K562 (cell line): ENCODE results near the gene DPH1. TPM values are rescaled to one million over a fixed set of nuclear protein-coding genes. Genes with fewer than 3 reads are reported as not detected.

Experiments used
- ATAC-seq: fragments of 200-7000 bp; cut with Tn5 transposase; 3 replicates; pipeline ENCODE4 v1.9.1; 2020; ENCODE audit warnings: moderate library complexity
- BruUV-seq: library from RNA; stranded (reverse); fragments of 400-500 nt; replicated peaks from 2 replicates; lab custom pipeline; 2021; lab: Mats Ljungman, UMichigan
- CTCF ChIA-PET: fragments of 300-600 bp; formaldehyde crosslinking; extraction: SDS; loops from one replicate; lab custom pipeline; 2021; ENCODE audit warnings: low intra/inter-chr PET ratio; lab: Yijun Ruan, JAX
- POLR2A ChIA-PET: fragments of 300-600, 350-650 bp; sonication (Branson Sonifier 250); formaldehyde crosslinking; extraction: SDS; loops from one replicate; lab custom pipeline; 2021; ENCODE audit warnings: antibody characterized with exemption, inconsistent platforms; lab: Yijun Ruan, JAX
- DNase-seq, 4 experiments: peaks; one replicate each; pipeline versions ENCODE4 v3.0.0 to v3.0.0-alpha.2; 2011 to 2018; ENCODE audit warnings: low spot score in 3 of 4, mixed read lengths in 3 of 4; ENCODE audit errors: extremely low read depth in 1 of 4
- FAIRE-seq: peaks from 2 replicates; lab custom pipeline; 2011; peaks lifted over from hg19 to GRCh38; lab: Jason Lieb, UNC
- H2AFZ ChIP-seq: 2 replicates; pipeline ENCODE4 v1.6.0; 2011; ENCODE audit warnings: low read depth, low read length, control low read depth, inconsistent platforms
- H3K27ac ChIP-seq: fragments of 200-600 bp; 3 replicates; pipeline ENCODE4 v1.8.0; 2011; ENCODE audit warnings: low read depth, mild to moderate bottlenecking, control low read depth, inconsistent platforms, low read length, moderate library complexity, mixed read lengths; ENCODE audit errors: extremely low read depth
- H3K27me3 ChIP-seq, 2 experiments: fragments of 300-600 bp in 1 of 2; 2 replicates in 1 of 2; 3 replicates in 1 of 2; pipeline versions ENCODE4 v1.6.0 to v1.8.0; 2011; ENCODE audit warnings: inconsistent platforms in 2 of 2, low read length in 2 of 2, mild to moderate bottlenecking in 1 of 2, mixed read lengths in 1 of 2, moderate library complexity in 1 of 2; ENCODE audit not compliant: control insufficient read depth in 2 of 2, insufficient read depth in 2 of 2
- H3K36me3 ChIP-seq: fragments of 300-600 bp; 3 replicates; pipeline ENCODE4 v1.8.0; 2011; ENCODE audit warnings: mild to moderate bottlenecking, low read length, inconsistent platforms; ENCODE audit not compliant: control insufficient read depth, insufficient read depth
- H3K4me1 ChIP-seq, 2 experiments: fragments of 200-600 bp in 1 of 2; replicated peaks in 1 of 2; 2 replicates in 1 of 2; 3 replicates in 1 of 2; pipeline versions ENCODE4 v1.5.1 to v1.8.0; 2011; ENCODE audit warnings: inconsistent platforms in 2 of 2, low read length in 2 of 2, mild to moderate bottlenecking in 1 of 2, mixed read lengths in 1 of 2, moderate library complexity in 1 of 2; ENCODE audit not compliant: control insufficient read depth in 2 of 2, insufficient read depth in 2 of 2
- H3K4me2 ChIP-seq: 2 replicates; pipeline ENCODE4 v1.6.1; 2011; ENCODE audit warnings: low read length, control low read depth, inconsistent platforms, mixed read lengths; ENCODE audit not compliant: insufficient read depth
- H3K4me3 ChIP-seq: fragments of 200-600 bp; sonication (generic), shearing (Covaris generic); 2 replicates; pipeline ENCODE4 v1.5.1; 2016; ENCODE audit warnings: control low read depth, inconsistent platforms
- H3K79me2 ChIP-seq: fragments of 200-600 bp; 3 replicates; pipeline ENCODE4 v1.8.0; 2011; ENCODE audit warnings: low read length, inconsistent platforms; ENCODE audit not compliant: control insufficient read depth, insufficient read depth
- H3K9ac ChIP-seq, 2 experiments: 2 replicates each; pipeline versions ENCODE4 v1.6.0 to v1.6.1; 2011; ENCODE audit warnings: low read depth in 2 of 2, low read length in 2 of 2, control low read depth in 1 of 2, inconsistent platforms in 1 of 2, mild to moderate bottlenecking in 1 of 2, mixed read lengths in 1 of 2; ENCODE audit not compliant: insufficient read depth in 1 of 2
- H3K9me1 ChIP-seq: one replicate; pipeline ENCODE4 v1.6.0; 2011; ENCODE audit warnings: inconsistent platforms, mild to moderate bottlenecking, low read length, moderate library complexity; ENCODE audit not compliant: control insufficient read depth, insufficient read depth
- H3K9me3 ChIP-seq: replicated peaks from 2 replicates; pipeline ENCODE4 v1.5.1; 2011; ENCODE audit warnings: low read depth, low read length, inconsistent platforms; ENCODE audit not compliant: control insufficient read depth, insufficient read depth
- H4K20me1 ChIP-seq: replicated peaks from 2 replicates; pipeline ENCODE4 v1.6.1; 2011; ENCODE audit warnings: low read length, inconsistent platforms, mixed read lengths; ENCODE audit not compliant: control insufficient read depth, insufficient read depth
- CEBPG ChIP-seq, 3 experiments: fragments of 200-800 bp in 1 of 3; sonication (Bioruptor generic) in 1 of 3; sonication (generic) in 1 of 3; formaldehyde crosslinking in 1 of 3; IDR thresholded peaks in 2 of 3; conservative IDR thresholded peaks in 1 of 3; 2 replicates each; pipeline versions ENCODE4 v1.6.1 to v1.8.0; 2016 to 2022; ENCODE audit warnings: missing compliant biosample characterization in 2 of 3, missing genetic modification characterization in 2 of 3, mild to moderate bottlenecking in 1 of 3, missing genetic modification reagents in 1 of 3
- E2F1 ChIP-seq: sonication (generic); formaldehyde crosslinking; IDR thresholded peaks from 2 replicates; pipeline ENCODE4 v1.8.1; 2023; ENCODE audit warnings: mild to moderate bottlenecking, missing genetic modification reagents, moderate library complexity
- EP300 ChIP-seq: IDR thresholded peaks from 2 replicates; pipeline ENCODE4 v1.6.1; 2012; ENCODE audit warnings: low read length, improper control_type of control experiment
- ETV1 ChIP-seq: fragments of 450-650 bp; conservative IDR thresholded peaks from 2 replicates; pipeline ENCODE4 v1.6.1; 2016; ENCODE audit warnings: missing genetic modification characterization, control low read depth, low read depth, missing compliant biosample characterization
- PHF21A ChIP-seq: fragments of 450-650 bp; IDR thresholded peaks from 2 replicates; pipeline ENCODE4 v1.6.1; 2017; ENCODE audit warnings: low read depth, borderline replicate concordance
- PRMT5 ChIP-seq: sonication (generic); formaldehyde crosslinking; IDR thresholded peaks from 2 replicates; pipeline ENCODE4 v1.5.0; 2020; ENCODE audit warnings: missing genetic modification reagents
- RBFOX2 ChIP-seq: fragments of 200-400 bp; formaldehyde crosslinking; IDR thresholded peaks from 2 replicates; pipeline ENCODE4 v1.6.1; 2017; ENCODE audit warnings: low read depth, mild to moderate bottlenecking, low read length, moderate library complexity
- RFX1 ChIP-seq: fragments of 450-650 bp; IDR thresholded peaks from 2 replicates; pipeline ENCODE4 v1.6.1; 2016; ENCODE audit warnings: mild to moderate bottlenecking, moderate library complexity
- SIN3B ChIP-seq: fragments of 450-650 bp; IDR thresholded peaks from 2 replicates; pipeline ENCODE4 v1.6.1; 2017; ENCODE audit warnings: low read depth, mild to moderate bottlenecking, moderate library complexity
- STAT5B ChIP-seq: fragments of 250-450 bp; sonication (Bioruptor Pico); IDR thresholded peaks from 2 replicates; pipeline ENCODE4 v1.8.0; 2021; ENCODE audit warnings: mild to moderate bottlenecking, inconsistent platforms
- TBL1XR1 ChIP-seq, 2 experiments: IDR thresholded peaks; 2 replicates each; pipeline ENCODE4 v1.6.1; 2012; ENCODE audit warnings: improper control_type of control experiment in 2 of 2, low read length in 2 of 2, mild to moderate bottlenecking in 1 of 2
- WGBS: fragments of 100-300 bp; shearing (Covaris generic); methylation state at CpG from one replicate; pipeline ENCODE4 v1.1.6; 2016; ENCODE audit warnings: low coverage, mixed read lengths; ENCODE audit not compliant: insufficient coverage; ENCODE audit errors: missing lambda C conversion rate; 5-methylcytosine and 5-hydroxymethylcytosine counted together
- in situ Hi-C: fragments of 300-500 bp; cut with MboI; formaldehyde crosslinking; loops from 4 replicates; pipeline ENCODE4 v1.15.0; 2018; ENCODE audit warnings: inconsistent platforms, mixed read lengths
- intact Hi-C: fragments of 100-400 bp; cut with micrococcal nuclease; formaldehyde crosslinking; loops from 2 replicates; pipeline ENCODE4 v1.14.2; 2022
- polyA plus RNA-seq, 8 experiments: library from polyadenylated mRNA; depleted of rRNA in 4 of 8; stranded (reverse) in 5 of 8; unstranded in 3 of 8; fragments of >200 nt; fragmentation: Nextera tagmentation in 2 of 8; fragmentation: Illumina TruSeq in 1 of 8; extraction: Ambion mirVana in 2 of 8; extraction: Trizol in 1 of 8; gene quantifications; 2 replicates each; pipeline versions ENCODE4 v1.2.1 to v1.2.3, GENCODE V29; 2011 to 2014; ENCODE audit warnings: inconsistent platforms in 1 of 8, missing spikeins in 1 of 8
- total RNA-seq, 7 experiments: library from RNA; depleted of rRNA in 6 of 7; stranded (reverse); fragments of >200 nt in 6 of 7; fragmentation: Illumina TruSeq in 2 of 7; extraction: Trizol in 2 of 7; gene quantifications; 2 replicates each; pipeline versions ENCODE4 v1.2.1 to v1.2.3, GENCODE V29; 2011 to 2021; ENCODE audit warnings: low replicate concordance in 1 of 7
- TF ChIP-seq, protein P1 (sequence below): fragments of 150-350 bp; conservative IDR thresholded peaks from 2 replicates; pipeline ENCODE4 v1.6.1; 2014; ENCODE audit warnings: low read length

DPH1 gene
- total and polyA plus RNA-seq, 9 of the 15 experiments (the other 6 are each of a cell fraction or from before 2014, with no cell fraction given), result 0.42 to 40.6 (median 20.2) TPM

- Histone ChIP-seq H4K20me1 (no peaks in the 10 kb centered on the region), H3K4me3 (no peak overlapping the region), H3K36me3 (peaks cover 30% of the 10 kb centered on the region; the same call in 2 of the 3 replicates), H3K9ac (no peak overlapping the region), H3K9me1 (no peaks in the 10 kb centered on the region), H2AFZ (no peak overlapping the region), H3K27me3 (no peaks in the 10 kb centered on the region), H3K4me2 (no peak overlapping the region), H3K9me3 (no peaks in the 10 kb centered on the region), H3K79me2 (peaks cover 8% of the 10 kb centered on the region; the same call in 2 of the 3 replicates), H3K27ac (no peak overlapping the region), H3K4me1 (peaks cover 2 to 5% of the 10 kb centered on the region in 2 experiments; a peak in 3 of 5 replicates)
- DNase-seq, result no peak
- ChIA-PET CTCF (no interaction called here), POLR2A (interaction anchor here (0.5 to 0.6 kb wide), 3 partner anchors 36 to 144 kb away, joined by 3 to 4 read pairs (median 4); no protein-coding TSS in a partner anchor)
- no peak for FAIRE-seq
- in situ Hi-C loops (loop anchor here (10.0 kb wide), 1 partner anchor 321 kb away; the partner anchor contains the start of gene TLCD2), intact Hi-C loops (no loop called here)
- ATAC-seq, result no peak
- 86% methylated on average over 11 of the region's 29 CpGs for WGBS
- TF ChIP-seq RFX1 (peak; percentile 52; the same call in 1 of the 2 replicates), E2F1 (CRISPR knock-in tag) (no peak), SIN3B (no peak), RBFOX2 (peak; percentile 15; the same call in 1 of the 2 replicates), PHF21A (no peak), TBL1XR1 (IDR thresholded peaks at IDR 0.05; ENCODE audit: low read length in 2 of 2) (no peak), PRMT5 (CRISPR knock-in tag) (no peak), EP300 (no peak), CEBPG (CRISPR knock-in tag; IDR thresholded peaks at IDR 0.05) (no peak), CEBPG (tag; conservative IDR thresholded peaks at IDR 0.05 in 1 of 2, IDR thresholded peaks at IDR 0.05 in 1 of 2) (no peak), ETV1 (tag) (no peak), STAT5B (CRISPR knock-in tag) (no peak)
- TF ChIP-seq, protein P1, sequence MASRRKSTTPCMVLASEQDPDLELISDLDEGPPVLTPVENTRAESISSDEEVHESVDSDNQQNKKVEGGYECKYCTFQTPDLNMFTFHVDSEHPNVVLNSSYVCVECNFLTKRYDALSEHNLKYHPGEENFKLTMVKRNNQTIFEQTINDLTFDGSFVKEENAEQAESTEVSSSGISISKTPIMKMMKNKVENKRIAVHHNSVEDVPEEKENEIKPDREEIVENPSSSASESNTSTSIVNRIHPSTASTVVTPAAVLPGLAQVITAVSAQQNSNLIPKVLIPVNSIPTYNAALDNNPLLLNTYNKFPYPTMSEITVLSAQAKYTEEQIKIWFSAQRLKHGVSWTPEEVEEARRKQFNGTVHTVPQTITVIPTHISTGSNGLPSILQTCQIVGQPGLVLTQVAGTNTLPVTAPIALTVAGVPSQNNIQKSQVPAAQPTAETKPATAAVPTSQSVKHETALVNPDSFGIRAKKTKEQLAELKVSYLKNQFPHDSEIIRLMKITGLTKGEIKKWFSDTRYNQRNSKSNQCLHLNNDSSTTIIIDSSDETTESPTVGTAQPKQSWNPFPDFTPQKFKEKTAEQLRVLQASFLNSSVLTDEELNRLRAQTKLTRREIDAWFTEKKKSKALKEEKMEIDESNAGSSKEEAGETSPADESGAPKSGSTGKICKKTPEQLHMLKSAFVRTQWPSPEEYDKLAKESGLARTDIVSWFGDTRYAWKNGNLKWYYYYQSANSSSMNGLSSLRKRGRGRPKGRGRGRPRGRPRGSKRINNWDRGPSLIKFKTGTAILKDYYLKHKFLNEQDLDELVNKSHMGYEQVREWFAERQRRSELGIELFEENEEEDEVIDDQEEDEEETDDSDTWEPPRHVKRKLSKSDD, result no peak
- BruUV-seq, result no TSS peak
Observed at GRCh38 chr17:2035541-2036488, 5.9 kb downstream of the DPH1 start.
